Stimulated activated CD8-positive, alpha-beta memory T cell treated with anti-CD3 and anti-CD28 coated beads, Interleukin-7, amount 100 ng/mL, for 1 hour (primary cell): ENCODE data around the gene TNPO3.
"Not testable (repeated sequence)": the region's sequence is repeated elsewhere in the genome, so short reads cannot be mapped to it uniquely, and the experiment has no call there.

Source experiments
- DNase-seq, 2 donors: peaks; one replicate each; pipeline ENCODE4 v3.0.0-alpha.2; 2020; ENCODE audit warnings: low read depth in 2 of 2

TNPO3 gene

DNA sequence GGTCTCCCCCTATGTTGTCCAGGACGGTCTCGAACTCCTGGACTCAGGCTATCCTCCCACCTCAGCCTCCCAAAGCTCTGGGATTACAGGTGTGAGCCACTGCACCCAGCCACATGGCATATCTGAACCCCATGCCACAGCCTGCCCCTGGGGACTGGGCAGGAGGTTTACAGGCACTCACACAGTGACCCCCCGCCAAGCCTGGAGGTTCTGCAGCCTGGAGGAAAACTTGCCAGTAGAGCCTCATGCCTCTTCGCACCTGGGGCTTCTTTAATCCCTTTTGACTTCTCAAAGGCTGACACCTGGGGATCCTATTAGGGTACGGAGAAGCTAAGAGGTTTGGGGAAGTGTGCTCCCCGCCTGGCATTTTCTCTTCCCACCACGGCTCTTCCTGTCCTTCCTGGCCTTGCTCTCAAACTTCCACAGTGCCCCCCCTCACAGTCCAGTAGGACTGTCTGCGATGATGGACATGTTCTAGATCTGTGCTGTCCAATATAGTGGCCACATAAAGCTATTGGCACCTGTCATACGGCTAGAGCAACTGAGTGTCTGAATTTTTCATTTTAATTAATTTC is 133.0 kb downstream of the TNPO3 start:
- no peak for DNase-seq

DNA sequence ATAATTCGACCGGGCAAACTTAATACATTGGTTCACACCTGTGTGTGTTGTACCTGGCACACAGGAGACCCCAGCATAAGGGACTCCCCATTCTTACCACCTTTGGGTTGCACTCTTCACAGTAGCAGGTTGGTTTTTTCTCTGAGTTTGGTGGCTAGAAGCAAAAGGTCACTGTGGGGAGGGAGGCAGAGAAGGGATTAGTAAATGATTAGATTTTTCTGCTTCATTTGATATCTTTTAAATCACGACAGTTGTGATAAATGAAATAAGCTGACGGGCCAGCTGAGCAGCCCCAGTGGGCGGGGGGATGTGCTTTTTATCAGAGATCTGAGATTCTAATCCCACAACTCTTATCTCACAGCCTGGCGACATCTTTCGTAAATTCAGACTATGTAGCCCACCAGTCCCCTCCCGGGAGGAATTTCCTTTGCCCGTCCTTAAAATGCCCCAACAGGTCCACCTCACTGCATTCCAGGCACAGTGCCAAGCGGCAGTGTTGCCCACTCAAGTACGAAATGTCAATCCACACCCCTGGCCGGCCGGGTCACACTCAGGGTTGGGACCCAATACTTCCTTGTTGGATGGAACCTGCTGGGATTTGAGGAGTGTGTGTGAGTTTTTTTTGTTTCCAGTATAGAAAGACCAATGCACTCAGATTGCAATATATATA is 133.9 kb downstream of the TNPO3 start:
- no peak for DNase-seq

DNA sequence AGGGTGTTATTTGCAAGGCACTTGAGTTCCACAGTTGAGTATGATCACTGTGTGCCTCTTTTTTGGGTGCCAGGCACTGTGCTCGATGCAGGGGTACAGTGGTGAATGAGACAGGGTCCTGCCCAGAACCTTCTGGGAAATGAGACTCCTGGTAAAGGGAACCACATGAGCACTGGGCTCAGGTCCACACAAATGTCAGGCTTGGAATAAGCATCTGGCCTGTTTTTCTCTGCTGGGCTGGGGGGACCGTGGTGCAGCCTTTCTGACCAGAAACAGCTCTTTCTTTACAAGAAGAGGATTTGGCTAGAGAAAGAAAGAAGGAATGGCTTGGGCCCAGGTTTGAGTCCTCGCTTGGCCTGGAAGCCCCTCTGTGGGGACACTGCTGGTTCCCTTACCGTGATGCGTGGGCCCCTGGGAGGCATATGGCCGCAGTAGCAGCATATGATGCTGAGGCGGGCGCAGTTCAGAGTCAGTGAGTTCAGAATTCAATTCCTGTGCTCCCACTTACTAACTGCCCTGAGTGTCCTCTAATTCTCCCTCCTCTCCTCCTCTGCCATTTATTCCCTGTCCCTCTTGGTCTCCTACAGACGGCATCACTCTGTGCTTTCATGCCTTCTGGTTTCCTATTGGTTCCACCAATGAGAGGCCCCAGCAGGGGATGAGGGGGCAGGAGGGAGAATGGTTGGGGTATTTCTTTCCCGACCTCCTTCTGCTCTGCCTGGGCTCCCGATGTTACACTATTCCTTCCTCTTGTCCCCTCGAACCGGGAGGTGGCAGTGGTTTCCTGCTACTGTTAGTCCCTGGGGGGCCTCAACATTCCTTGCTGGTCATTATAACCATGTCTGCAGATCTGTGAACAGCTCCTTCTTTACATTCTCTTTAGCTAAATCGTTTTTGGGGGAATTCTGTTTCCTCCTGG is 134.8 kb downstream of the TNPO3 start:
- DNase-seq: no peak

DNA sequence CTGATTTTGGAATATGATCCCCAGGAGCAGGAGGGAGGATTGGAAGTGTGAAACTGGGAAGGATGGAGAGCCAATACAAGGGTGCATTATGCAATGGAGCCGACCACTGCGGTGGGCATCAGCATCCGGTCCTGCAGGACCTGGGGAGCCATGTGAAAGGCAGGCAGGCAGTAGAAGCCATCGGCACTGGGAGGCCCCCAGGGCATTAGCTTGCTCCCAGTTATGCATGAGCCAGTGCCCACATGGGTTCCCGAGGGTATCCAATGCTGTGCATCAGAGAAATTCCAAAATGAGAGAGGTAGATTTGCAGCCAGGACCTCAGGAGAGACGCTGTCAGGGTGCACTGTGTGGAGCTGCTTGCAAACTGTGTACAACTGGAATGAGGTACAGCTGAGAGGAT is 135.7 kb downstream of the TNPO3 start:
- no peak for DNase-seq

DNA sequence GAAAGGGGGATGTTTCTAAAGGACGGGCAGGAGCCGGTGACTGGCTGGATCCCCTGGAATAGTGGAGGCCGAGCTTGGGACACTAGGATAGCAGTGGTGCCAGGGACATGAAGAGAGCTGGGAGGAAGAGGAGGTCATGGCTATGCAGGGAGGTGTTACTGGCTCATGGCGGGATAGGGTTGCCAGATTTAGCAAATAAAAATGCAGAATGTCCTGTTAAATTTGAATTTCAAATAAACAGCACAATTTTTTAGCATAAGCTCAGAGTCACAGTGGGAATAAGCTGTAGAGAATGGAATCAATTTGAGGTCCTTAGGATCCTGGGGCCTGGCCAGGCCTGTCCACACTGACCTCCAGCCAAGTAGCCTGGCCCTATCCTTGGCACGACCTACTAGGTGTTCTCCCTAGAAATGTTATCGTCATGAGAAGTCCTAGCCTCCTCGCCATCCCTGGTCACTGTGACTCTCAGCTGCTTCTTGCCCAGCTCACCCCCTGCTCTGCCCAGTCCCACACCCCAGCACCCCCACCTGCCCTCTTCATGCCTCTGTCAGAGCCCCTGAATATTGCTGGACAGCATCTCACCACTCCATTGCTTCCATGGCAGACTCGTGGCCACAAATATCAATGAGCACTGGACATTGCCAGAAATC is 136.8 kb downstream of the TNPO3 start:
- DNase-seq: no peak

DNA sequence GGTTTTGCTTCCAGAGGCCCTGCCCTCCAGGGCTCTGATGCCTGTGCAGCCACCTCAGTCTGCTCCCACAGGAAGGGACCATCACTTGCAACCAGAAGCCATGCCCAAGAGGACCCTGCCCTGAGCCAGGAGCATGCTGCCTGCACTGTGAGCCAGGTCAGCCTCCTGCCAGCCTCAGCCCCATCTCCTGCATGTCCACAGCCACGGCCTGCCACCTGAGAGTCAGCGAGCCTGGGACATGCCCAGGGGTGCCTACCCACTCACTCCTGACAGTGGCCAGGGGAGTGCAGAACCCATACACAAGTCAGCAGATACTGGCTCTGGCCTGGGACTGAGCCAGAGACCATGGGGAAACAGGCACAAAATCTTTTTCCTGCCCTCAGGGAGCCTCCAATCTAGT is 137.8 kb downstream of the TNPO3 start:
- DNase-seq: no peak

DNA sequence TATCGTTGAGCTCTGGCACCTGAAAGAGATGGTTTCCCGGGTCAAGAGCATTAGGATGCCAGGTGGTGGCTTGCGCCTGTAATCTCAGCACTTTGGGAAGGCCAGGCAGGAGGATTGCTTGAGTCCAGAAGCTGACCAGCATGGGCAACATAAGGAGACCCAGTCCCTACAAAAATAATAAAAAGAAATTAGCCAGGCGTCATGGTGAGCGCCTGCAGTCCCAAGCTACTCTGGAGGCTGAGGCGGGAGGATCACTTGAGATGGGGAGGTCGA is 138.3 kb downstream of the TNPO3 start:
- DNase-seq: no peak

DNA sequence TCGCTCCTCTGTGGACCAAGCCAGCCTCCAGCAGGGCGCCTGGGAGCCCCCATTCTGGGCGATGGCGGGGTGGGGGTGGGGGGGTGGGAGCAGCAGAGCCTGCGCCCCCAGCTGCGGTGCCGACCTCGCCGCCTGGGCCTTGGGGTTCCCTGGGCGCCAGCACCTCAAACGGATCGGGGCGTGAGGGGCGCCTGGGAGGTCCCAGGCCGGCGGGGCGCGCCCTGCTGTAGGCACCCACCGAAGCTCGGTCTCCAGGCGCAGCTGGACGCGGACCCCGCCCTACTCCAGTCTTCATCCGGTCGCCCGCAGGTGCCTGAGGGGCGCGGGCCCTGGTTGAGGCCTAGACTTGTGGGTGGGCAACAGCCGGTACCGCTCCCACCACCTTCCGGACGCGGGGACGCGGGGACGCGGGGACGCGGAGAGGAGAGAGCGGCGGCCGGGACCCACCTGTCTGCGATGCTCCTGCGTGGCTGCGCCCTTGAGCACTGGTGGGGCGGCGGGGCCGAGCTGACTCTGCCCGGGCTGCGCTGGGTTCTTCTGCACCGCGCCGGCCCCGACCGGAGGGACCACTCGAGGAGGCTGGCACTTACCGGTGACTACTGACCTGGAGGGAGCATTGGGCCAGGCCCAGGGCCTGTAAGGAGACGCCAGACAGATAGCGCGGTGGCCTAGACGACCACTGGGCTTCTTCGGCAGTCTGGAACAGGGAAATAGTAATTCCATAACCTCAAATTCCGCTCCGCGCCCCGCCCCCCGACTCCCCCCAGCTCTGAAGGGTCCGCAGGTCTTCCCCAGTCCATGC is 138.9 kb downstream of the TNPO3 start:
- DNase-seq: no peak

DNA sequence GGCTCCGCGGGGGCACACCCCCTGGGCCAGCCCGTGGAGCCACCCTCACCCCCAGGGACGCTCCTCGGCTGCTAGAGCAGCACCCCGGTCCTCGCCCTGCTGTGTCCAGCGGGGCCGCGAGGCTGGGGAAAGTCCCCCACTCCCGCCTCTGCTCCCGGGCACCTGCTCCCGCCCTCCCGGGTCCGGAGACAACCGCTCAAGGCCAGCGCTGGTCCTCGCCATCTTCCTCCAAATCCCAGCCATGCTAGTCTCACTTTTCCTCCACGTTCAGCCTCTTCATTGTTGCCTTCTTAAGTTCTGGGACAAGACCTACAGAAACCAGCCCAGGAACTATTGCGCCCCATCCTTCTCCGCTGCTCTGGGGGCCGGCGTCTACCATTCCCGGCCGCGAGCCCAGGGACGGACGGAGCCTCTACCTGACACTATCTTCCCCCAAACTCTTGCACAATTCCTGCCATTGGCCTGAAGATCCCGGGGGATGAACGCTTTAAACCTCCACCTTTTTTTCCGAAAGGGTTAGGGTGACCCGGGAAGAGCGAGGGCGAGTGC is 139.6 kb downstream of the TNPO3 start:
- no peak for DNase-seq

DNA sequence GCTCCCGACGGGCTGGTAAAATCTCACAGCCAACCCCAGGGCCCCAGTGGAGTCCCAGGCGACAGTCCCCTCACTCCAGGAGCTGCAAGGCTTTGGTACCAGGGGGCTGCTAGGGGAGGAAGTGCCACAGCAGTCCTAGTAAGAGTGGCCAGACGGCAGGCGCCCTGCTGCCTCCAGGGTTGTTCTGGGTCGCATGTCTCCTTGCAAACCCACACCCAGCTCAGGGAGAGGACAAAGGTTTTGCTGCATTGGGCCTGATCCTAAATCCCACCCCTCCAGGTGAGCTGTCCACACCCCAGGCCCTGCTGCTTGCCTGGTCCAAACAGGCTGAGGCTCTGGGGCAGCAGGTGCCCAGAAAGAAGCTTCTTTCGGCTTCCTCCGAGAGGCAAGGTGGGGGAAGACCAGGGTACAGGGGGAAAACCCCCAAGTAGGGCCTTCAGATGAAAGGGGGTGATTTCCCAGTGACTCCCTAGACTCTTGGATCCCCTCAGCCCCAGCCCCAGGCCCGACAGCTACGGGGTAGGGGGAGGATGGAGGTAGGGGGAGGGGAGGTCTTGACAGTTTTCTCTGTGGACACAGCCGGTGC is 140.3 kb downstream of the TNPO3 start:
- DNase-seq: no peak

DNA sequence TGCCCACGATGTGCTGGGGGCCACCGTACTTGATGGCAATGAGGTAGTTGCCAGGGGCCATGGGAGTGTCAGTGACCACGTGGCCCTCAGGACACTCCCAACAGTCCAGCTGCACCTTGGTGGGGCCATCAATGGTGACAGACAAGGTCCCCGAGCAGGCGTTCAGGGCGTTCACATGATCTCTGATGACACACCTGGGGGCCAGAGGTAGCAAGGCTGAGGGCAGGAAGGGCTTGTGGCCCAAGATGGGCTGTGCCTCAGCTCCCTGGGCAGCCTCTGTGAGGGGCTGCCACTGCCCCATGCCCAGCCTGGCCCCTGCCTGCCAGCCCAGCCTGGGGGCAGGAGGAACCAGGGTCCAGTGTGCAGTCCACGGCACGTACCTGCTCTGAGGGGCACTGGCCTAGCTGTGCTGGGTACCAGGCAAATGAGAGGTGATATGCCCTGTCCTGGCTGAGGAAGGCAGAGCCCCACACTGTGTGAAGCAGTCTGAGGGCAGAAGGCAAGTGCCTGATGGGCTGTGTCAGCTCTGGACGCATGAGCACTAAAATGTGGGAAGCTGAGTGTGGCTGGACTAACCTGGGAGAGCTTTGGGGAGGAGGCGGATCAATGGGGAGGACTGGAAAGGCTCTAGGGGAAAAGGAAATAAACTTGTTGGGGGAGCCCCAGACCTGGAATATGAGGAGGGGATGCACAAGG is 140.9 kb downstream of the TNPO3 start:
- no peak for DNase-seq

DNA sequence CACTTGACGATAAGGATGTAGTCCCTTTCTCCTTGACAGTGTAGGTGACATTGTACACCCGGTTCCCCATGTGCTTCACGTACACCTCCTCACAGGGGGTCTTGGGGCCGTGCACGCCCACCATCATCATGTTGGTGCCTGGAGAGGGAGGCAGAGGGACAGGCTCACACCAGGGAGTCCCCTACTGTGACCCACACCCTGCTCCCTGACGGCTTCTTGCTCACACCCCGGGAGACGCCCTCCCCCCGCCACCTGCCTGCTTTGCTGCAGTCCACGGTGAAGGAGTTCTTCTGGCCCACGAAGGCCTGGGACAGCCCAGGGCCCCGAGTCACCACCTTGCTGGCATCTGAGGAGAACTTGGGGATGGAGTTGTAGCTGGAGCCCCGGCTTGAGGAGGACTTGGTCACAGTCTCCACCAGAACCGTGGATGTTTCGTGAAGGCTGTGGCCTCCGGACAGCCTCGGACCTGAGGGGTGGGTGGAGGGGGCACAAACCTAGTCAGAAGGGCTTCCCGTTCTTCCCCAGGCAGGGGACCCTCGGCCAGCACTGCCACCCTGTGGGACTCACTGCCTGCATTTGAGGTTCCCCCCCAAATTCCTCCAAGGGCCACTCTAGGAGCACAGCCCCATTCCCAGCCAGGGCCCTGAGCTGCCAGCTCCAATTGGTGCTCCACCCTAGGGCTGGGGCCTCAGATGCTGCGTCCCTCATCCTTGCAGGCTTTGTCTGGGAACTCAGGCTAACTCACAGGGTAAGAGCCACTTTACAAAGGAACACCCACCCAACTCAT is 142.0 kb downstream of the TNPO3 start:
- not testable (repeated sequence) for DNase-seq

DNA sequence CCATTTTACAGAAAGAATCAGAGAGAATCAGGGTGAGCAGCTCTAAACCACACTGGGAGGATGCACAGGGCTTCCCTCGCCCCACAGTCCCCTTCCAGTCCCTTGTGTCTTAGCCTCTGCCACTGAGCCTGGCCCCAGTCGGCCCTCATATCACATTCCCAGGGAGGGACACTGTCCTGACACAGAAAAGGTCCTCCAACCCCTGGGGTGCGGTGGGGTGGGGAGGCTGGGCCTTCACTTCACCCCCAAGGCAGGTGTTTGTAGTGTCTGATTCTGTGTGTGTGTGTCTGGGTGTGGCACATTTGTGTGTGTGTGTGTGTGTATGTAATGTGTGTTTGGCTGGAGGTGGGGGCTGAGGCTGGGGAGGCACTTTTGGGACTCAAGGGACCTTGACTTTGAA is 142.6 kb downstream of the TNPO3 start:
- no peak for DNase-seq

DNA sequence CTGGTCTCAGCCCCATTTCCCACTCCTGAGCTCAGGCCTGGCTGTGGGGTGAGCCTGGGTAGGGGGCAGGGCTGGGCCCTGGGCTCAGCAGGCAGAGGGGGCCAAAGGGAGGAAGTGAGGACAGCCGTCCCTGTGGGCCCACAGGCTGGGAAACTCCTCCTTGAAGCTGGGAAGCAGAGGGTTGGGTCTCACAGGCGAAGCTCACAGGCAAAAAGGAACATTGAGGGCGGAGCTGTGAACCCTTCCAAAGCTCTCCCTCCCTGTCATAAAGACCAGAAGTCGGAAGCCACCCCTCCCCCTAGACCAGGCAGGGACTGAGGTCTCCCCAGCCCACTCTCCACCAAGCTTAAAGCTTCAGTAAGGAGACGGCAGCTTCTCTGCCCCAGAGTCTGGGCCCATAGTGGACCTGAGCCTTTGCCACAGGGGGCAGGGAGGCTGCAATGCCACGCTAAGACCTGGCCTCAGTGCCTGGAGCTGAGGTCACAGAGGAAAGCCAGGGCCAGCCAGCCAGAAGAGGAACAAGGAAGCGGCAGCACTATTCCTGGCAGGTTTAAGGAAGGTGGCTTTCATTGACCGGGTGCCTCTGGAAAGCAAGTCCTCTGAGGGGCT is 143.4 kb downstream of the TNPO3 start:
- no peak for DNase-seq

DNA sequence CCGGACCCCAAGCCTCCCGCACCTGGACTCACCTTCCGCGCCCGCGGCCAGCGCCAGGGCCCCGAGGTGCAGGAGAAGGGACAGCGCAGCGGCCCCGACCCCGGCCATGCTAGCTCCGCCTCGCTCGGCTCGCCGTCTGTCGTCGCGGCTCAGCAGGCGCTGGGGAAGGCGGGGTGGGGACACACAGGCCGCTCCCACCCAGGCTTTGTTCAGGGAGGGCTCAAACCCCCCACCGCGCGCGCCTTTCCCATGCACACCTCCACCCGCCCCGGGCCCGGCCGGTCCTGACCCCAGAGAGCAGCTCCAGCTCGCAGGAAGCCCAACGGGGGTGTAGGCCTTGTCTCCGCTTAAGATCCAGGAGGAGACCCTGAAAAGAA is 144.4 kb downstream of the TNPO3 start, which contains the start of gene KCP:
Gene KCP, minus strand, starts transcription at position 141 of the 377 bp plus-strand sequence. Its CDS starts 33 bp downstream, at position 108.
- DNase-seq: no peak

DNA sequence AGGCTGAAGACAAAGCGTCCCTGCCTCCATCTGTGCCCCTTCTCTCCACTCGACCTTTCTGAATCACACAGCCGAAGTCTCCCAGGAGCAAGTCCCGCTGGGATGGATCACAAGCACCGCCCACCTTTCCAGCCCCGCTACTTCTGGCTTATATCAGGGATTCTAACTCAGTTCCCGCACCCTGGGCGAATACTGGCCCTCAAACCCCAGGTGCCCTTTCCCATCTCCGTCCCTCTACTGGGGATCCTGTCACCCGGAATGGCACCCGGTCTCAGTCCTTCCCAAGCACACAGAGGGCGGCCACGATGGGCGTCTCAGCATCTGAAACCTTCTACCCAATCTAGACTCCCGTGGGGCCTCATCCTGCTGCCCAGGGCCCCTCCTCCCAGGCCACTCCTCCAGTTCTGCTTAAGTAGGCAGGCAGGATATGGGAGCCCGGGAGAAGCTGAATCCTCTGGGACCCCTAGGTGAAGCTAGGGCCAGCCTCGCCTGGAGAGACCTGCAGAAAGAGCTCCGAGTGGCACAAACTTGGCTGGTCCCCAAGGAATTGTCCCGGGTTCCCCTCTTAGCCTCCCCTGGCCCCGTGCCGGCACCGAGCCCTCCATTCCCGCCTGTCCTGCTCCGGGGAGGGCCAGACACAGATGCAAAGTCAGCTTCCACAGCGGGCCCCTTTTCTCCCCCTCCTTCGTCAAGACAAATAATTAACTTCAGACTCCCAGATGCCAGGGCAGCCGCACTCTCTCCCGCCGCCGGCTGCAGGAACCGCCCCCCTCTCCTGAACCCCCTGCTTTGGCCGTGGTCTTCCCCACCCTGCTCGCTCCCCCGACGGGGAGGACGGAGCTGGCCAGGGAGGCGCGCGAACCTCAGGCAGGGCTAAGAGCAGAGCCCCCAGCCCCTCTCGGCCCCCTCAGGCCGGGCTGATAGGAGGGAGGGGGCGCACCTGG is 145.0 kb downstream of the TNPO3 start:
- DNase-seq: no peak

DNA sequence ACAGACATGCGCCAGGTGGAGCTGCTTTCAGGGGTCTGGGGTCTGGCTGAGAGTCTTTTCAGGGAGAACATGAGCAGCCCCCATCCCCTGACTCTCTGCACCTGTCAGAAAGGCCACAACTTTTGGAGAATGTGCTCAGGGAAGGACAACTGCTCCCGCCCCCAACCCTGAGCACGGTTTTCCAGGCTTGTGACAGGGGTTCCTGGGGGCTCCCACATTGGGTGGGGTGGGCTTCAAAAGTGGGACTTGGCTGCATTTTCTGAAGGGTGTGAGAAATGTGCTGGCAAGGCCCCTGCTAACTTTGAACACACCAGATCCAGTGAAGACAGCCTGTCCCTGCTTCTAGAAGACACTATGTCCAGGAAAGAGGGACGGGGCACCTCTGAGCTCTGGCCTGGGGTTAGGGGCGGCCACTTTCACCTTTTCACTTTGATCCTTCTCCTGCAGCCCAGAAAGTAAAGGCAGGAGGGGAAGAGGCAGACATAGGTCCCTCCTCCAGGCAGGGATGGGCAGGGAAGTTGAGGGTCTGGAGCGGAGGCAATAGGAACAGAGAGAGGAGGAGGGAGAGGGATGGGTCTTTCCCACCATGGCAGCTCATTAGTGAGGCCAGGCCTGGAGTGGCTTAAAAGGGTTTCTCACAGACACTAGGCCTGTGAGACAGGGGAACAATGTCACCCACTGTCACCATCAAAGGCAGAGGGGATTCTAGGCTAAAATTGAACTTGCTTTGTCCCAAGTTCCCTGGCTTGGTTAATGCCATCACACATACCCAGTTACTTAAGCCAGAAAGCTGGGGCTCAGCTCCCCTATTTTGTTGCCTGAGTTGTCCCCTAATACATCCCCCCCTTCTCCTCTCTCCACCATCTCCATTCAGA is 145.9 kb downstream of the TNPO3 start:
- DNase-seq: no peak
